ENCODE data around the gene BCL2L13. TPM values are rescaled to one million over a fixed set of nuclear protein-coding genes. Genes with fewer than 3 reads are reported as not detected.

The BCL2L13 gene
- polyA plus RNA-seq, 1 donor from 2014 or later: 20.8 TPM

DNA sequence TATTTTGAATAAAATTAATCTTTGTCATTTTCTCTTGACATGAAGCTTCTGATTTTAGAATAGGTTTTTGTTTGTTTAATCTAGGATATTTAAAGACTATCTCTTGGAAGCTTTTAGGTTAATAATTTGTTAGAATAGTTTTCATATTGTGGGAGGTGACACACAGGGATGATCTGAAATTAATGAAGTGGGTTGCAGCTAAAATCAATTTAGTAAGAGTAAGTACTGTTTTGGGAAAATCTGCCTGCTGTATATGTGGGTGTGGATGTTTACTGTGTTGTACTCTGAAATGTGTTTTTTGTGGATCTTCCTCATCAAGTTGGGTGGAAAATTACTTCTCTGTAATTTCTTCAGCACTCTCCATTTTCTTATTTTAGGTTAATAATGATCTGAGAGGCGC is 68.4 kb downstream of the BCL2L13 start:
- Histone ChIP-seq H3K27ac (ENCODE audit: low read length) (no peak overlapping the region), H3K9ac (ENCODE audit: low read length) (no peak overlapping the region), H3K36me3 (ENCODE audit: insufficient read depth, low read length) (no peaks in the 10 kb centered on the region)

DNA sequence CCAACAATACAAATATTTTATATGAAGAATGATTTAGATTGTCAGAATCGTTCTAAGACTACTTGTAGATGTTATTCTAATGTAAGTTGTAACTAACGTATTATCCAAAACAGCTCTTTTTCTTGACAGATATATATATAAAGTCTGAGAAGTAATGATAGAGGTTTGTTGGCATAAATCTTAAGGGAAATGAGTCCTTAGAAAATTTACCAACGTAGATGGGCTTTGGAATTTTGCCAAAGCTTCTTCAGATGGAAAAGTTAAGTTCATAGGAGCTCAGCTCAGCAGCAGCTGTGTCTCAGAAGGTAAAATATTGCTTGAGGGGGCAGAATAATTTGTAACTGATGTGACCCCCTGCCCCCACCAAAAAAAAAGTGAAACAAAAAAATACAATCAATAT is 69.0 kb downstream of the BCL2L13 start:
- TF ChIP-seq SMC3 (conservative IDR thresholded peaks at IDR 0.05; ENCODE audit: poor library complexity) (no peak), EZH2 (IDR thresholded peaks at IDR 0.05; ENCODE audit: borderline replicate concordance, insufficient read depth, low read length, poor library complexity, severe bottlenecking) (no peak), MXI1 (conservative IDR thresholded peaks at IDR 0.05; ENCODE audit: poor library complexity, severe bottlenecking) (no peak), POLR2AphosphoS5 (IDR thresholded peaks at IDR 0.05) (no peak), RAD21 (conservative IDR thresholded peaks at IDR 0.05) (no peak), EP300 (conservative IDR thresholded peaks at IDR 0.05; ENCODE audit: poor library complexity, severe bottlenecking) (no peak), TAF1 (IDR thresholded peaks at IDR 0.05; ENCODE audit: low read depth) (no peak)
- TF ChIP-seq, protein P1, sequence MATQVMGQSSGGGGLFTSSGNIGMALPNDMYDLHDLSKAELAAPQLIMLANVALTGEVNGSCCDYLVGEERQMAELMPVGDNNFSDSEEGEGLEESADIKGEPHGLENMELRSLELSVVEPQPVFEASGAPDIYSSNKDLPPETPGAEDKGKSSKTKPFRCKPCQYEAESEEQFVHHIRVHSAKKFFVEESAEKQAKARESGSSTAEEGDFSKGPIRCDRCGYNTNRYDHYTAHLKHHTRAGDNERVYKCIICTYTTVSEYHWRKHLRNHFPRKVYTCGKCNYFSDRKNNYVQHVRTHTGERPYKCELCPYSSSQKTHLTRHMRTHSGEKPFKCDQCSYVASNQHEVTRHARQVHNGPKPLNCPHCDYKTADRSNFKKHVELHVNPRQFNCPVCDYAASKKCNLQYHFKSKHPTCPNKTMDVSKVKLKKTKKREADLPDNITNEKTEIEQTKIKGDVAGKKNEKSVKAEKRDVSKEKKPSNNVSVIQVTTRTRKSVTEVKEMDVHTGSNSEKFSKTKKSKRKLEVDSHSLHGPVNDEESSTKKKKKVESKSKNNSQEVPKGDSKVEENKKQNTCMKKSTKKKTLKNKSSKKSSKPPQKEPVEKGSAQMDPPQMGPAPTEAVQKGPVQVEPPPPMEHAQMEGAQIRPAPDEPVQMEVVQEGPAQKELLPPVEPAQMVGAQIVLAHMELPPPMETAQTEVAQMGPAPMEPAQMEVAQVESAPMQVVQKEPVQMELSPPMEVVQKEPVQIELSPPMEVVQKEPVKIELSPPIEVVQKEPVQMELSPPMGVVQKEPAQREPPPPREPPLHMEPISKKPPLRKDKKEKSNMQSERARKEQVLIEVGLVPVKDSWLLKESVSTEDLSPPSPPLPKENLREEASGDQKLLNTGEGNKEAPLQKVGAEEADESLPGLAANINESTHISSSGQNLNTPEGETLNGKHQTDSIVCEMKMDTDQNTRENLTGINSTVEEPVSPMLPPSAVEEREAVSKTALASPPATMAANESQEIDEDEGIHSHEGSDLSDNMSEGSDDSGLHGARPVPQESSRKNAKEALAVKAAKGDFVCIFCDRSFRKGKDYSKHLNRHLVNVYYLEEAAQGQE (IDR thresholded peaks at IDR 0.05; ENCODE audit: borderline replicate concordance): no peak
- TF ChIP-seq, protein P2, sequence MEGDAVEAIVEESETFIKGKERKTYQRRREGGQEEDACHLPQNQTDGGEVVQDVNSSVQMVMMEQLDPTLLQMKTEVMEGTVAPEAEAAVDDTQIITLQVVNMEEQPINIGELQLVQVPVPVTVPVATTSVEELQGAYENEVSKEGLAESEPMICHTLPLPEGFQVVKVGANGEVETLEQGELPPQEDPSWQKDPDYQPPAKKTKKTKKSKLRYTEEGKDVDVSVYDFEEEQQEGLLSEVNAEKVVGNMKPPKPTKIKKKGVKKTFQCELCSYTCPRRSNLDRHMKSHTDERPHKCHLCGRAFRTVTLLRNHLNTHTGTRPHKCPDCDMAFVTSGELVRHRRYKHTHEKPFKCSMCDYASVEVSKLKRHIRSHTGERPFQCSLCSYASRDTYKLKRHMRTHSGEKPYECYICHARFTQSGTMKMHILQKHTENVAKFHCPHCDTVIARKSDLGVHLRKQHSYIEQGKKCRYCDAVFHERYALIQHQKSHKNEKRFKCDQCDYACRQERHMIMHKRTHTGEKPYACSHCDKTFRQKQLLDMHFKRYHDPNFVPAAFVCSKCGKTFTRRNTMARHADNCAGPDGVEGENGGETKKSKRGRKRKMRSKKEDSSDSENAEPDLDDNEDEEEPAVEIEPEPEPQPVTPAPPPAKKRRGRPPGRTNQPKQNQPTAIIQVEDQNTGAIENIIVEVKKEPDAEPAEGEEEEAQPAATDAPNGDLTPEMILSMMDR (IDR thresholded peaks at IDR 0.05; ENCODE audit: poor library complexity, severe bottlenecking): no peak
- no peak overlapping the region for H3K27ac ChIP-seq (ENCODE audit: low read length)
- no peaks in the 10 kb centered on the region for H3K79me2 ChIP-seq (replicated peaks; ENCODE audit: insufficient read depth, low read length)
- H3K27me3 ChIP-seq (ENCODE audit: insufficient read depth, low read depth, low read length): no peaks in the 10 kb centered on the region
- no peak overlapping the region for H3K9ac ChIP-seq (ENCODE audit: low read length)
- H3K4me3 ChIP-seq (ENCODE audit: low read length): no peak overlapping the region
- no peaks in the 10 kb centered on the region for H3F3A ChIP-seq (ENCODE audit: insufficient read depth, low read length, poor library complexity, severe bottlenecking)
- H3K36me3 ChIP-seq (ENCODE audit: insufficient read depth, low read length): no peaks in the 10 kb centered on the region
- H3K9me3 ChIP-seq (ENCODE audit: low read length): no peaks in the 10 kb centered on the region
- no peak overlapping the region for H2AFZ ChIP-seq (ENCODE audit: low read depth, low read length)
- no peaks in the 10 kb centered on the region for H3K9me2 ChIP-seq (ENCODE audit: insufficient read depth, low read length)
- no peaks in the 10 kb centered on the region for H4K20me1 ChIP-seq (ENCODE audit: insufficient read depth)
- no peak overlapping the region for H3K4me2 ChIP-seq (ENCODE audit: low read length)

More for the DNA sequence above, 68.4 kb downstream of the BCL2L13 start:
- TF ChIP-seq POLR2AphosphoS5 (IDR thresholded peaks at IDR 0.05) (no peak), RAD21 (conservative IDR thresholded peaks at IDR 0.05) (no peak), TAF1 (IDR thresholded peaks at IDR 0.05; ENCODE audit: low read depth) (no peak), SMC3 (conservative IDR thresholded peaks at IDR 0.05; ENCODE audit: poor library complexity) (no peak), MXI1 (conservative IDR thresholded peaks at IDR 0.05; ENCODE audit: poor library complexity, severe bottlenecking) (no peak), EP300 (conservative IDR thresholded peaks at IDR 0.05; ENCODE audit: poor library complexity, severe bottlenecking) (no peak), EZH2 (IDR thresholded peaks at IDR 0.05; ENCODE audit: borderline replicate concordance, insufficient read depth, low read length, poor library complexity, severe bottlenecking) (no peak)
- TF ChIP-seq, protein P1 (IDR thresholded peaks at IDR 0.05; ENCODE audit: borderline replicate concordance): no peak
- TF ChIP-seq, protein P2 (IDR thresholded peaks at IDR 0.05; ENCODE audit: poor library complexity, severe bottlenecking): no peak
- H3K79me2 ChIP-seq (replicated peaks; ENCODE audit: insufficient read depth, low read length): no peaks in the 10 kb centered on the region
- no peak overlapping the region for H3K4me3 ChIP-seq (ENCODE audit: low read length)
- no peaks in the 10 kb centered on the region for H3F3A ChIP-seq (ENCODE audit: insufficient read depth, low read length, poor library complexity, severe bottlenecking)
- H3K27me3 ChIP-seq (ENCODE audit: insufficient read depth, low read depth, low read length): no peaks in the 10 kb centered on the region
- H4K20me1 ChIP-seq (ENCODE audit: insufficient read depth): no peaks in the 10 kb centered on the region
- H3K9me3 ChIP-seq (ENCODE audit: low read length): no peaks in the 10 kb centered on the region
- H3K9me2 ChIP-seq (ENCODE audit: insufficient read depth, low read length): no peaks in the 10 kb centered on the region
- no peak overlapping the region for H3K4me2 ChIP-seq (ENCODE audit: low read length)
- H2AFZ ChIP-seq (ENCODE audit: low read depth, low read length): no peak overlapping the region

Data from neural cell (in vitro differentiated cells).